Liver (tissue), 9 donors: ENCODE measurements around the gene OAS2. TPM values are rescaled to one million over a fixed set of nuclear protein-coding genes. Genes with fewer than 3 reads are reported as not detected.
"Not testable (repeated sequence)": the region's sequence is repeated elsewhere in the genome, so short reads cannot be mapped to it uniquely, and the experiment has no call there.

Experiments used
- DNase-seq: peaks from one replicate; pipeline ENCODE4 v3.0.0-alpha.2; 2017; ENCODE audit warnings: low spot score
- H3K27ac ChIP-seq, 2 donors: one replicate each; pipeline ENCODE4 v1.7.0; 2013; ENCODE audit warnings: inconsistent platforms in 2 of 2, low read length in 2 of 2, control low read depth in 1 of 2, low read depth in 1 of 2, mild to moderate bottlenecking in 1 of 2
- H3K27me3 ChIP-seq, 4 donors: one replicate each; pipeline versions ENCODE4 v1.6.1 to v1.7.0; 2013; ENCODE audit warnings: low read length in 3 of 4, inconsistent platforms in 1 of 4, mild to moderate bottlenecking in 1 of 4, moderate library complexity in 1 of 4; ENCODE audit not compliant: control insufficient read depth in 4 of 4, insufficient read depth in 4 of 4
- H3K36me3 ChIP-seq, 4 donors: one replicate each; pipeline versions ENCODE4 v1.6.1 to v1.7.0; 2013; ENCODE audit warnings: low read length in 3 of 4, mild to moderate bottlenecking in 3 of 4, low read depth in 1 of 4, moderate library complexity in 1 of 4; ENCODE audit not compliant: control insufficient read depth in 4 of 4, insufficient read depth in 3 of 4
- H3K4me1 ChIP-seq, 4 donors: one replicate each; pipeline versions ENCODE4 v1.6.1 to v1.7.0; 2013; ENCODE audit warnings: low read length in 3 of 4, mild to moderate bottlenecking in 3 of 4, moderate library complexity in 1 of 4; ENCODE audit not compliant: control insufficient read depth in 4 of 4, insufficient read depth in 4 of 4
- H3K4me3 ChIP-seq, 3 donors: one replicate each; pipeline versions ENCODE4 v1.6.1 to v1.7.0; 2013; ENCODE audit warnings: low read length in 3 of 3, control low read depth in 1 of 3, low read depth in 1 of 3, mild to moderate bottlenecking in 1 of 3
- H3K9ac ChIP-seq, 2 donors: one replicate each; pipeline ENCODE4 v1.7.0; 2013; ENCODE audit warnings: low read length in 2 of 2, mild to moderate bottlenecking in 2 of 2, moderate library complexity in 2 of 2, control low read depth in 1 of 2, low read depth in 1 of 2
- H3K9me3 ChIP-seq, 4 donors: one replicate each; pipeline versions ENCODE4 v1.6.1 to v1.7.0; 2013; ENCODE audit warnings: low read length in 3 of 4; ENCODE audit not compliant: control insufficient read depth in 4 of 4
- ATF3 ChIP-seq: IDR thresholded peaks from 2 replicates; pipeline ENCODE4 v1.6.1; 2016; ENCODE audit warnings: antibody characterized with exemption
- CTCF ChIP-seq: fragments of 150-350 bp; IDR thresholded peaks from 2 replicates; pipeline ENCODE4 v1.5.1; 2017; ENCODE audit warnings: improper control_type of control experiment, low read depth, low read length; ENCODE audit not compliant: missing input control
- FOXA1 ChIP-seq: IDR thresholded peaks from 2 replicates; pipeline ENCODE4 v1.6.1; 2016; ENCODE audit warnings: antibody characterized with exemption
- FOXA2 ChIP-seq: IDR thresholded peaks from 2 replicates; pipeline ENCODE4 v1.6.1; 2016; ENCODE audit warnings: antibody characterized with exemption
- GABPA ChIP-seq, 2 donors: IDR thresholded peaks in 1 of 2; conservative IDR thresholded peaks in 1 of 2; 2 replicates each; pipeline ENCODE4 v1.6.1; 2016; ENCODE audit warnings: antibody characterized with exemption in 2 of 2, mild to moderate bottlenecking in 1 of 2, moderate library complexity in 1 of 2
- HNF4A ChIP-seq, 2 donors: conservative IDR thresholded peaks; 2 replicates each; pipeline ENCODE4 v1.6.1; 2016; ENCODE audit warnings: antibody characterized with exemption in 2 of 2, mild to moderate bottlenecking in 2 of 2
- MAX ChIP-seq: IDR thresholded peaks from 2 replicates; pipeline ENCODE4 v1.6.1; 2016; ENCODE audit warnings: antibody characterized with exemption
- RAD21 ChIP-seq, 2 donors: IDR thresholded peaks; 2 replicates each; pipeline ENCODE4 v1.6.1; 2016; ENCODE audit warnings: antibody characterized with exemption in 2 of 2, mild to moderate bottlenecking in 2 of 2
- REST ChIP-seq: IDR thresholded peaks from 2 replicates; pipeline ENCODE4 v1.6.1; 2016; ENCODE audit warnings: antibody characterized with exemption, mild to moderate bottlenecking
- RXRA ChIP-seq, 2 donors: IDR thresholded peaks; 2 replicates each; pipeline ENCODE4 v1.6.1; 2017 to 2018; ENCODE audit warnings: antibody characterized with exemption in 2 of 2, mild to moderate bottlenecking in 1 of 2
- SP1 ChIP-seq: IDR thresholded peaks from 2 replicates; pipeline ENCODE4 v1.6.1; 2018; ENCODE audit warnings: antibody characterized with exemption, mild to moderate bottlenecking
- TAF1 ChIP-seq: conservative IDR thresholded peaks from 2 replicates; pipeline ENCODE4 v1.6.1; 2016; ENCODE audit warnings: antibody characterized with exemption, mild to moderate bottlenecking
- YY1 ChIP-seq: IDR thresholded peaks from 2 replicates; pipeline ENCODE4 v1.6.1; 2016; ENCODE audit warnings: antibody characterized with exemption, mild to moderate bottlenecking
- ZBTB33 ChIP-seq: IDR thresholded peaks from 2 replicates; pipeline ENCODE4 v1.6.1; 2016; ENCODE audit warnings: antibody characterized with exemption
- WGBS: extraction: QIAGEN DNeasy Blood & Tissue Kit; methylation state at CpG from one replicate; pipeline ENCODE4 v1.1.7; 2013; 5-methylcytosine and 5-hydroxymethylcytosine counted together
- polyA plus RNA-seq, 2 donors: library from polyadenylated mRNA; stranded (reverse) in 1 of 2; unstranded in 1 of 2; fragments of 200-250 nt in 1 of 2; fragments of >200 nt in 1 of 2; fragmentation: Nextera tagmentation in 1 of 2; extraction: Ambion mirVana in 1 of 2; gene quantifications; one replicate each; pipeline versions ENCODE4 v1.2.1 to v1.2.3, GENCODE V29; 2013 to 2015
- total RNA-seq, 2 donors: library from RNA; depleted of rRNA; stranded (reverse); fragments of >200 nt; gene quantifications; one replicate each; pipeline ENCODE4 v1.2.3, GENCODE V29; 2014
- donor health status: healthy.
- donor health status: healthy.
- donor health status: healthy.
- donor health status: healthy.
- donor health status: healthy.

OAS2 gene
- total and polyA plus RNA-seq, 4 donors, result 3.3 to 9.4 (median 6.9) TPM

GRCh38 chr12:112957125-112957524, 21.2 kb upstream of the OAS2 start:
- not testable (repeated sequence) for H3K27me3 ChIP-seq, H3K9me3 ChIP-seq, H3K4me1 ChIP-seq, DNase-seq, H3K36me3 ChIP-seq, H3K9ac ChIP-seq, H3K4me3 ChIP-seq, H3K27ac ChIP-seq
- WGBS, result 97% methylated on average over 4 of the region's 4 CpGs

GRCh38 chr12:112961074-112961473, 17.2 kb upstream of the OAS2 start:
- no peaks in the 10 kb centered on the region for H3K27me3 ChIP-seq
- no peak overlapping the region for H3K4me3 ChIP-seq
- H3K4me1 ChIP-seq, result no peaks in the 10 kb centered on the region
- no peak overlapping the region for H3K9ac ChIP-seq
- no peak overlapping the region for H3K27ac ChIP-seq
- 91% methylated on average over 7 of the region's 7 CpGs for WGBS
- DNase-seq, result no peak
- H3K36me3 ChIP-seq, result peaks cover 9 to 30% (median 16%) of the 10 kb centered on the region in 4 donors
- no peaks in the 10 kb centered on the region for H3K9me3 ChIP-seq
- TF ChIP-seq REST (no peak), RXRA (IDR thresholded peaks at IDR 0.05) (no peak), GABPA (IDR thresholded peaks at IDR 0.05 in 1 of 2, conservative IDR thresholded peaks at IDR 0.05 in 1 of 2) (no peak)

GRCh38 chr12:112961536-112961935, 16.8 kb upstream of the OAS2 start:
- Histone ChIP-seq H3K36me3 (peaks cover 9 to 33% (median 17%) of the 10 kb centered on the region in 4 donors), H3K27me3 (no peaks in the 10 kb centered on the region), H3K9ac (no peak overlapping the region), H3K4me1 (no peaks in the 10 kb centered on the region), H3K9me3 (no peaks in the 10 kb centered on the region), H3K27ac (no peak overlapping the region), H3K4me3 (no peak overlapping the region)
- DNase-seq, result no peak
- WGBS, result 94% methylated on average over 4 of the region's 4 CpGs
- TF ChIP-seq ZBTB33 (no peak), YY1 (no peak), FOXA1 (no peak), SP1 (no peak), ATF3 (no peak), HNF4A (conservative IDR thresholded peaks at IDR 0.05) (no peak), RXRA (IDR thresholded peaks at IDR 0.05) (no peak), RAD21 (IDR thresholded peaks at IDR 0.05) (no peak), MAX (no peak), TAF1 (no peak), FOXA2 (no peak), CTCF (no peak)
